Left cardiac atrium (tissue), 4 donors: ENCODE results near the gene CCDC122. TPM values are rescaled to one million over a fixed set of nuclear protein-coding genes. Genes with fewer than 3 reads are reported as not detected.

Experiments used
- ATAC-seq, 2 donors: fragments of 200-7000 bp; cut with Tn5 transposase; one replicate each; pipeline ENCODE4 v1.9.1; 2020; ENCODE audit warnings: mild to moderate bottlenecking in 2 of 2, moderate library complexity in 2 of 2
- DNase-seq: peaks from one replicate; pipeline ENCODE4 v3.0.0-alpha.2; 2020
- intact Hi-C, 2 donors: fragments of 100-400 bp; cut with DNase I; formaldehyde crosslinking; loops; one replicate each; pipeline versions ENCODE4 v1.14.1 to v1.15.1; 2022 to 2023
- total RNA-seq, 2 donors: library from RNA; stranded (reverse); fragmentation: NEBNext Ultra II Directional; extraction: Animal tissue kit (Norgen Biotek cat#: 25700); gene quantifications; one replicate each; pipeline ENCODE4 v1.2.1, GENCODE V29; 2021
- donor health status: DM: no; HTN: yes; CAD: no.
- donor health status: DM: no; HTN: yes; CAD: no; lungs with severe emphysema.
- donor health status: DM: yes; HTN: yes; CAD: no.
- donor health status: Dilated cardiomyopathy.

Gene CCDC122
- total RNA-seq, 2 donors from 2014 or later, result 3.2 to 10.0 TPM

GRCh38 chr13:43822969-43823368 is 56.6 kb downstream of the CCDC122 start:
- intact Hi-C loops, result no loop called here
- DNase-seq, result no peak
- ATAC-seq, result no peak

- ATAC-seq, result no peak
- intact Hi-C loops, result no loop called here
These were observed 63.1 kb downstream of the CCDC122 start for GRCh38 chr13:43816401-43816889.

GRCh38 chr13:43815204-43815603 is 64.3 kb downstream of the CCDC122 start:
- peak; percentile 47 for DNase-seq

More at GRCh38 chr13:43816401-43816889, 63.1 kb downstream of the CCDC122 start:
- DNase-seq, result no peak

GRCh38 chr13:43808676-43809075 is 70.9 kb downstream of the CCDC122 start:
- ATAC-seq (no peak), DNase-seq (no peak)
- intact Hi-C loops, result loop anchor here in 1 of 2 donors (5.0 kb wide), 1 partner anchor 721 kb away; no protein-coding TSS in a partner anchor

More at GRCh38 chr13:43815204-43815603, 64.3 kb downstream of the CCDC122 start:
- ATAC-seq, result peak; percentile 93 to 99
- intact Hi-C loops, result no loop called here

- intact Hi-C loops, result loop anchor here in 1 of 2 donors (5.0 kb wide), 1 partner anchor 718 kb away; no protein-coding TSS in a partner anchor
- no peak for ATAC-seq
These were observed 73.8 kb downstream of the CCDC122 start for GRCh38 chr13:43805681-43806128.

GRCh38 chr13:43805071-43805468 is 74.5 kb downstream of the CCDC122 start:
- DNase-seq (no peak), ATAC-seq (peak; percentile 62 to 98)
- intact Hi-C loops, result loop anchor here in 1 of 2 donors (5.0 kb wide), 1 partner anchor 718 kb away; no protein-coding TSS in a partner anchor

More at GRCh38 chr13:43805681-43806128, 73.8 kb downstream of the CCDC122 start:
- DNase-seq, result no peak

- ATAC-seq (peak; percentile 65 to 78), DNase-seq (no peak)
- intact Hi-C loops, result loop anchor here in 1 of 2 donors (5.0 kb wide), 4 partner anchors 502 to 1207 kb away; no protein-coding TSS in a partner anchor
These were observed 75.0 kb downstream of the CCDC122 start for GRCh38 chr13:43804461-43805070.

GRCh38 chr13:43802511-43802910 is 77.0 kb downstream of the CCDC122 start:
- ATAC-seq (no peak), DNase-seq (no peak)
- intact Hi-C loops, result loop anchor here in 1 of 2 donors (5.0 kb wide), 3 partner anchors 500 to 1205 kb away; no protein-coding TSS in a partner anchor

- intact Hi-C loops, result loop anchor here in 1 of 2 donors (5.0 kb wide), 3 partner anchors 499 to 1204 kb away; no protein-coding TSS in a partner anchor
- DNase-seq, result no peak
- no peak for ATAC-seq
These were observed 78.7 kb downstream of the CCDC122 start for GRCh38 chr13:43800828-43801227.

- DNase-seq (no peak), ATAC-seq (no peak)
- intact Hi-C loops, result no loop called here
These were observed 80.3 kb downstream of the CCDC122 start for GRCh38 chr13:43799191-43799590.

- ATAC-seq (no peak), DNase-seq (no peak)
- intact Hi-C loops, result no loop called here
These were observed 81.7 kb downstream of the CCDC122 start for GRCh38 chr13:43797869-43798268.

GRCh38 chr13:43797159-43797558 is 82.4 kb downstream of the CCDC122 start:
- intact Hi-C loops, result no loop called here

GRCh38 chr13:43794416-43794815 is 85.1 kb downstream of the CCDC122 start:
- intact Hi-C loops, result no loop called here

More at GRCh38 chr13:43797159-43797558, 82.4 kb downstream of the CCDC122 start:
- ATAC-seq (no peak), DNase-seq (no peak)

GRCh38 chr13:43792076-43792881 is 87.3 kb downstream of the CCDC122 start:
- DNase-seq, result no peak
- intact Hi-C loops, result no loop called here
- no peak for ATAC-seq

More at GRCh38 chr13:43794416-43794815, 85.1 kb downstream of the CCDC122 start:
- ATAC-seq, result no peak
- DNase-seq, result no peak

- intact Hi-C loops, result loop anchor here in 1 of 2 donors (5.0 kb wide), 1 partner anchor 481 kb away; no protein-coding TSS in a partner anchor
These were observed 91.5 kb downstream of the CCDC122 start for GRCh38 chr13:43787997-43788396.

GRCh38 chr13:43787518-43787891 is 92.0 kb downstream of the CCDC122 start:
- intact Hi-C loops, result loop anchor here in 1 of 2 donors (5.0 kb wide), 1 partner anchor 480 kb away; no protein-coding TSS in a partner anchor
- no peak for ATAC-seq
- no peak for DNase-seq

More at GRCh38 chr13:43787997-43788396, 91.5 kb downstream of the CCDC122 start:
- no peak for DNase-seq
- no peak for ATAC-seq

GRCh38 chr13:43786766-43787517 is 92.6 kb downstream of the CCDC122 start, which contains the start of gene ENOX1:
Gene ENOX1 (minus strand): TSS chr13:43786972.
- peak; percentile 78 for DNase-seq
- intact Hi-C loops, result loop anchor here in 1 of 2 donors (5.0 kb wide), 1 partner anchor 480 kb away; no protein-coding TSS in a partner anchor
- peak; percentile 82 to 87 for ATAC-seq

GRCh38 chr13:43786472-43786765 is 93.1 kb downstream of the CCDC122 start:
- no peak for DNase-seq
- ATAC-seq, result no peak
- intact Hi-C loops, result loop anchor here in 1 of 2 donors (5.0 kb wide), 1 partner anchor 479 kb away; no protein-coding TSS in a partner anchor
